SK-N-SH treated with all-trans-retinoic acid at 6 μM for 48 hours (cell line): Measurements from ENCODE around the gene NDUFS8.

Experiments used
- TF ChIP-seq, protein P1 (sequence below): fragments of 250-450 bp; sonication (Bioruptor Pico); IDR thresholded peaks from 2 replicates; pipeline ENCODE4 v1.8.0; 2020; ENCODE audit warnings: mild to moderate bottlenecking, moderate library complexity, borderline replicate concordance
- TF ChIP-seq, protein P2 (sequence below): fragments of 250-450 bp; sonication (Bioruptor Pico); IDR thresholded peaks from 2 replicates; pipeline ENCODE4 v1.8.0; 2021; ENCODE audit warnings: low read depth, mild to moderate bottlenecking, moderate library complexity, borderline replicate concordance

DNA sequence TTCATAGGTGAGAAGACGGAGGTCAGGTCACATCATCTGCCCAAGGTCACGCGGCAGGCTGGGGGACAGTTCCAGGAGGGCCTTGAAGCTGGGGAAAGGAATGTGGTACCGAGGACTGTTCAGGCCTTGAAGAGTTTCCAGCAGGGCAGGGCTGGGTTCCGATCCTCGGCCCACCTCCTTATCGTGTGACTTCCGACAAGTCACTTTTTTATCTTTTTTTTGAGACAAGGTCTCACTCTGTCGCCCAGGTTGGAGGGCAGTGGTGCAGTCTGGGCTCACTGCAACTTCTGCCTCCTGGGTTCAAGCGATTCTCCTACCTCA lies 623 bp downstream of the NDUFS8 start:
- TF ChIP-seq, protein P1, sequence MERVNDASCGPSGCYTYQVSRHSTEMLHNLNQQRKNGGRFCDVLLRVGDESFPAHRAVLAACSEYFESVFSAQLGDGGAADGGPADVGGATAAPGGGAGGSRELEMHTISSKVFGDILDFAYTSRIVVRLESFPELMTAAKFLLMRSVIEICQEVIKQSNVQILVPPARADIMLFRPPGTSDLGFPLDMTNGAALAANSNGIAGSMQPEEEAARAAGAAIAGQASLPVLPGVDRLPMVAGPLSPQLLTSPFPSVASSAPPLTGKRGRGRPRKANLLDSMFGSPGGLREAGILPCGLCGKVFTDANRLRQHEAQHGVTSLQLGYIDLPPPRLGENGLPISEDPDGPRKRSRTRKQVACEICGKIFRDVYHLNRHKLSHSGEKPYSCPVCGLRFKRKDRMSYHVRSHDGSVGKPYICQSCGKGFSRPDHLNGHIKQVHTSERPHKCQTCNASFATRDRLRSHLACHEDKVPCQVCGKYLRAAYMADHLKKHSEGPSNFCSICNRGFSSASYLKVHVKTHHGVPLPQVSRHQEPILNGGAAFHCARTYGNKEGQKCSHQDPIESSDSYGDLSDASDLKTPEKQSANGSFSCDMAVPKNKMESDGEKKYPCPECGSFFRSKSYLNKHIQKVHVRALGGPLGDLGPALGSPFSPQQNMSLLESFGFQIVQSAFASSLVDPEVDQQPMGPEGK (CRISPR knock-in tag): no peak
- TF ChIP-seq, protein P2, sequence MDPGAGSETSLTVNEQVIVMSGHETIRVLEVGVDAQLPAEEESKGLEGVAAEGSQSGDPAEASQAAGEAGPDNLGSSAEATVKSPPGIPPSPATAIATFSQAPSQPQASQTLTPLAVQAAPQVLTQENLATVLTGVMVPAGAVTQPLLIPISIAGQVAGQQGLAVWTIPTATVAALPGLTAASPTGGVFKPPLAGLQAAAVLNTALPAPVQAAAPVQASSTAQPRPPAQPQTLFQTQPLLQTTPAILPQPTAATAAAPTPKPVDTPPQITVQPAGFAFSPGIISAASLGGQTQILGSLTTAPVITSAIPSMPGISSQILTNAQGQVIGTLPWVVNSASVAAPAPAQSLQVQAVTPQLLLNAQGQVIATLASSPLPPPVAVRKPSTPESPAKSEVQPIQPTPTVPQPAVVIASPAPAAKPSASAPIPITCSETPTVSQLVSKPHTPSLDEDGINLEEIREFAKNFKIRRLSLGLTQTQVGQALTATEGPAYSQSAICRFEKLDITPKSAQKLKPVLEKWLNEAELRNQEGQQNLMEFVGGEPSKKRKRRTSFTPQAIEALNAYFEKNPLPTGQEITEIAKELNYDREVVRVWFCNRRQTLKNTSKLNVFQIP (CRISPR knock-in tag): no peak
